ENCODE measurements around the gene B3GNT7.

The B3GNT7 gene

GRCh38 chr2:231357931-231358330 is 37.6 kb upstream of the B3GNT7 start:
- in situ Hi-C loops (cut with HindIII; ENCODE audit: low pct_ligation_motif_present, low sequenced_read_pairs), result no loop called here
- no peak overlapping the region for H3K27ac ChIP-seq
- no peak overlapping the region for H3K4me3 ChIP-seq (ENCODE audit: low read depth, low read length)
- no peaks in the 10 kb centered on the region for H3K36me3 ChIP-seq (replicated peaks)
- H3K27me3 ChIP-seq (replicated peaks), result no peaks in the 10 kb centered on the region
- DNase-seq, result no peak
- TF ChIP-seq CTCF (IDR thresholded peaks at IDR 0.05; ENCODE audit: low read depth, low read length, missing control alignments), result no peak

GRCh38 chr2:231359441-231359840 is 36.1 kb upstream of the B3GNT7 start:
- in situ Hi-C loops (cut with HindIII; ENCODE audit: low pct_ligation_motif_present, low sequenced_read_pairs), result no loop called here
- no peak overlapping the region for H3K27ac ChIP-seq
- no peak for DNase-seq
- TF ChIP-seq CTCF (IDR thresholded peaks at IDR 0.05; ENCODE audit: low read depth, low read length, missing control alignments), result no peak
- no peak overlapping the region for H3K4me3 ChIP-seq (ENCODE audit: low read depth, low read length)
- H3K36me3 ChIP-seq (replicated peaks), result no peaks in the 10 kb centered on the region
- no peaks in the 10 kb centered on the region for H3K27me3 ChIP-seq (replicated peaks)

GRCh38 chr2:231359948-231360347 is 35.6 kb upstream of the B3GNT7 start:
- Histone ChIP-seq H3K36me3 (replicated peaks) (no peaks in the 10 kb centered on the region), H3K27ac (no peak overlapping the region), H3K27me3 (replicated peaks) (no peaks in the 10 kb centered on the region), H3K4me3 (ENCODE audit: low read depth, low read length) (no peak overlapping the region)
- TF ChIP-seq CTCF (IDR thresholded peaks at IDR 0.05; ENCODE audit: low read depth, low read length, missing control alignments), result no peak
- in situ Hi-C loops (cut with HindIII; ENCODE audit: low pct_ligation_motif_present, low sequenced_read_pairs), result no loop called here
- no peak for DNase-seq

GRCh38 chr2:231360401-231360800 is 35.1 kb upstream of the B3GNT7 start:
- TF ChIP-seq CTCF (IDR thresholded peaks at IDR 0.05; ENCODE audit: low read depth, low read length, missing control alignments), result no peak
- H3K4me3 ChIP-seq (ENCODE audit: low read depth, low read length), result no peak overlapping the region
- H3K27ac ChIP-seq, result no peak overlapping the region
- no peaks in the 10 kb centered on the region for H3K36me3 ChIP-seq (replicated peaks)
- in situ Hi-C loops (cut with HindIII; ENCODE audit: low pct_ligation_motif_present, low sequenced_read_pairs), result no loop called here
- no peak for DNase-seq
- H3K27me3 ChIP-seq (replicated peaks), result no peaks in the 10 kb centered on the region

GRCh38 chr2:231360881-231361371 is 34.6 kb upstream of the B3GNT7 start:
- no peak overlapping the region for H3K27ac ChIP-seq
- no peaks in the 10 kb centered on the region for H3K27me3 ChIP-seq (replicated peaks)
- TF ChIP-seq CTCF (IDR thresholded peaks at IDR 0.05; ENCODE audit: low read depth, low read length, missing control alignments), result no peak
- in situ Hi-C loops (cut with HindIII; ENCODE audit: low pct_ligation_motif_present, low sequenced_read_pairs), result no loop called here
- no peak overlapping the region for H3K4me3 ChIP-seq (ENCODE audit: low read depth, low read length)
- DNase-seq, result no peak
- no peaks in the 10 kb centered on the region for H3K36me3 ChIP-seq (replicated peaks)

Measured in brain microvascular endothelial cell (primary cell).